HG03139 (cell line): ENCODE results near the gene DIPK1A.

Experiments
- ATAC-seq: cut with Tn5 transposase; IDR thresholded peaks from one replicate; pipeline ENCODE4 v1.9.1; 2021; ENCODE audit not compliant: unreplicated experiment

DIPK1A gene

GRCh38 chr1:92881391-92881790, 79.9 kb downstream of the DIPK1A start:
- no peak for ATAC-seq

DNA sequence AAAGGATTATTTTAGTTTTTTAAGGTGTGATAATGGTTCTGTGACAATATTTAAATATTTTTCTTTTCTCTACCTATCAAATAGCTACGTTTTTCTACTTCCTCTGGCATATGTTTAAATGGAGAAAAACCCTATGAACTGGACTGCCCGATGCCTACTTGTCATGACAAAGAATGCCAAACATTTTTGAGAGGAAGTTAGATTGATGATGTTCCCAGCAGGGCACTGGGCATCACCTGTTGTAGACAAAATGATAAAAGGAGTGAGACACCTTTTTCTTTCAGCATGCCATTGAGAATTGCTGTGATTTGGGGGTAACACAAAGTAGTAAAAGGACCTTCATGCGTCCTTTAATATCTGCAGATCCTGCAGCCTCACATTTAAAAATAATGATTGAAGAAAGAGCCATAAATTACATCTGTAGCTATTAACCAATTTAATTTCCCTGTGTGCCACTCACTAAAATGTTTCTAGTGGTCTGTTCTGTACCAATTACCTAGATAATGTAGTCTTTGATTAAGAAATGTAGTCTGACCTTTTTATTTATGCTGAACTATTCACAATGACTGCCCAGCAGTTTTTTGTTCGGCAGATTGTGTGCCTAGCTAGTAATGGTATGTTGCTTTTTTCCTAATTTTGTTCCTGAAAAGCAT, 81.8 kb downstream of the DIPK1A start:
- ATAC-seq: no peak

DNA sequence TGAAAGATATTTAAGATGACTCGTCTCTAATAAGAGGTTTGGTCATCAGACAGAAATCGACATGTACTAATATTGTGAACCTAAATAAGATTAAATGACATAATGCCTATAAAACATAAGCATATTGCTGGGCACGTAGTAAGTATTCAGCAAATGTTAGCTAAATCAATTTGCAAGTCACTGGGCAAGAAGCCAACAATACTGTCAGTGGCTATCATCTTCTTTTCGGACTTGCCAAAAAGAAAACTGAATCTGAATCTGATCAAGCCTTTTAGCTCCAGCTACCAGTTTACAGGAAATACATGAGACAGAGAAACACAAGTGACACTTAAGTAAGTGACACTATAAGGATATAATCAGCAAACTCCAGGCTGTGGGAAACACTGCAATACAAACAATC, 83.5 kb downstream of the DIPK1A start:
- ATAC-seq: no peak

- no peak for ATAC-seq
Measured at GRCh38 chr1:92877081-92877711, 84.1 kb downstream of the DIPK1A start.

GRCh38 chr1:92876351-92876750, 84.9 kb downstream of the DIPK1A start:
- ATAC-seq: no peak

GRCh38 chr1:92874987-92875386, 86.3 kb downstream of the DIPK1A start:
- no peak for ATAC-seq

- ATAC-seq: no peak
Measured at GRCh38 chr1:92872719-92873118, 88.5 kb downstream of the DIPK1A start.

GRCh38 chr1:92870591-92870990, 90.7 kb downstream of the DIPK1A start:
- ATAC-seq: no peak

DNA sequence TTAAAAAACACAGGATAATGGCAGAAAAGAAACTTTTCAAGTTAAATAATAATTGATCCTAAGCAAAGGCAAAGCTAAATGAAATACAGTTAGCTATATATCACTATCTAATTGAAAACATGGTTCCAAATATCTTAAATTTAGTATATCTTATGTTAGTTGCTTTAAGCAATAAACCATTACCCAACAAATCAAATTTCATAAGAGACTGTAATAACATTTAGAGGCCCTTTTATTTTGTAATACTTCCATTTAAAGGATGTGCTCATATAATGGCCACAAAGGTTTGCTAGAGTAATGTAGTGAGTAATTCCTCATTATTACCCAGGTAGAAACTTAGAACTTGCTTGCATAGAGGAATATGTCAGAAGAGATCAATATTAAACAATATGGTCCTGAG, 97.1 kb downstream of the DIPK1A start:
- no peak for ATAC-seq

- no peak for ATAC-seq
Measured at GRCh38 chr1:92862605-92863004, 98.7 kb downstream of the DIPK1A start.

DNA sequence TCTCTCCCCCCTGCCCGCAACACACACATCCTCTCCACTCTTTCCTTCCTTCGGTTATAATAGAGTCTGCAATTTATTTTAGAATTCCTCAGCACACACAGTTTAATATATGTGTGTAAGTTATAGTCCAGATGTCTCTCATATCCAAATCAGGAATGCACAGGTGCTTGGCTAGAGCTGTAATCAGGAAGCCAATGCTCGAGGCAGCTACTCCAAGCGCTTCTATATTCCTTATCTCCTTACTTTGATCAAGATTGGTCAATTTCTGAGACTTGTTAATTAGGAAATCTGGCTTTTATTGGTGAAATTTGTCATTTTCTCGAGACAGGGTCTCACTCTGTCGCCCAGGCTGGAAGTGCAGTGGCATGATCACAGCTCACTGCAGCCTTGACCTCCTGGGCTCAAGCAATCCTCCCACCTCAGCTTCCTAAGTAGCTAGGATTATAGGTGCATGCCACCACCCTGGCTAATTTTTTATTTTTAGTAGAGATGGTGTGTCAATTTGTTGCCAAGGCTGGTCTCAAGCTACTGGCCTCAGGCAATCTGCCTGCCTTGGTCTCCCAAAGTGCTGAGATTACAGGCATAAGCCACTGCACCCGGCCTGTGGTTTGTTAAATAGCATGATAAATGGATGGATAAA, 101.7 kb downstream of the DIPK1A start:
- ATAC-seq: no peak

DNA sequence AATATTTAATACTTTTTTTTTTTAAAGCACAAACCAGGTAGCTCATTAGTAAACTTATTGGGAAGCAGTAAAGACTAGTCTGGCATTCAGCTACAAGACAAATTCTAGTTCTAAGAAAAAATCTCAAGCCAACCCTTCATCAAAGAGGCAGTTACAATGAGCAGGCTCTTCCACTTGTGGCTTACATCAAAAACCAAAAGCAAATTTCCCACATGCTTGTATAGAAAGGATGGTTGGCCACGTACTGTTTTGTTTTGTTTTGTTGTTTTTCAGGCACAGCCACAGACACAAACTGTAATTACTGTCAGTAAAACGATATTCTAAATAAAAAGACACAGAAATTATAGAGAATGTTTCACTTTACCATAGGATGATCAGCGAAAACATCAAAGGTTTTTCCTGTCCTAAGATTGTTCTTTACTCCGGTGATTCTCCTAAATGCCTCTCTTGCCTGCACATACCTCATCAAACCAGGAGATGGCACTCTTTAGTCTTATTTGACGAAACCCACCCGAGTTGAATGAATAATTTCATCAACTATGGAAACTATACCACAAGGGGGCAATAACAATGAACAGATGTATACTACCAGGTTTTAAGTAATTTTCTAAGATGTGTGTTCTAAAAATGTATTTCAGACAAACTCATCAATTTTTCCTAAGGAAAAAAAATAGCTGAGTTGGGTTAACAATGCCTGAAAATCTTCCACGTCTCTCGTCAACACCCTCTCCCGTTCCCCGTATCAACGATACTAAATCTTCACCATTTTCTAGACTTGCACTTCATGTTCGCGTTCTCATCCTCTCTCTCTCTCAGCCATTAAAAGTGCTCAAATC, 102.5 kb downstream of the DIPK1A start:
- no peak for ATAC-seq

DNA sequence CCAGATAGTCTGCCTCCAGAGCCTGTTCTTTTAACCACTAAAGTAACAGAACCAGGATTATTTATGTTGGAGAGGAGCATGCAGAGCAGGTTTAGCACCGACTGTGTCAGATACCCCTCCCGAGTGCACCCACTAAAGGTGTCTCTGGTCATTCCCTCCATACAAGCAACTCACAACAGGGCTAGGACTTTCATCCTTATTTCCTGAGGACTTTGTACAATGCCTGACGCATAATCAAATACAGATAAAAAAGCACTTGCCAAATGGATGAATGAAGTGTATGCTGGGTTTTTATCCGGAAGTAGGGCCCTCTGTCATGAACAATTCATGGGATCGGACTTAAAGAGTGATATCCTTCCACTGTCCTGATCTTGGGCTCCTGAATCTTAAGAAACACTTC, 103.4 kb downstream of the DIPK1A start:
- ATAC-seq: no peak

DNA sequence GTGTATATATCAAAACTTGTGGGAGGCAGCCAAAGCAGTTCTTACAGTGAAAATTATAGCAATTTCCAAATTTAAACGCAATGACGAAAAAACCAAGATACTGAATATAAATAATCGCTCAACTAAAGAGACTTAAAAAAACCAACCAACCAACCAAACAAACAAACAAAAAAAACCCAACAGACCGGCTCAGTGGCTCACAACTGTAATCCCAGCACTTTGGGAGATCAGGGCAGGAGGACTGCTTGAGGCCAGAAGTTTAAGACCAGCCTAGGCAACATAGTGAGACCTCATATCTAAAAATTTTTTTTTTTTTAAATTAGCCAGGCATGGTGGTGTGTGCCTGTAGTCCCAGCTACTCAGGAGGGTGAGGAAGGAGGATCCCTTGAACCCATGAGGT, 106.0 kb downstream of the DIPK1A start:
- ATAC-seq: no peak

DNA sequence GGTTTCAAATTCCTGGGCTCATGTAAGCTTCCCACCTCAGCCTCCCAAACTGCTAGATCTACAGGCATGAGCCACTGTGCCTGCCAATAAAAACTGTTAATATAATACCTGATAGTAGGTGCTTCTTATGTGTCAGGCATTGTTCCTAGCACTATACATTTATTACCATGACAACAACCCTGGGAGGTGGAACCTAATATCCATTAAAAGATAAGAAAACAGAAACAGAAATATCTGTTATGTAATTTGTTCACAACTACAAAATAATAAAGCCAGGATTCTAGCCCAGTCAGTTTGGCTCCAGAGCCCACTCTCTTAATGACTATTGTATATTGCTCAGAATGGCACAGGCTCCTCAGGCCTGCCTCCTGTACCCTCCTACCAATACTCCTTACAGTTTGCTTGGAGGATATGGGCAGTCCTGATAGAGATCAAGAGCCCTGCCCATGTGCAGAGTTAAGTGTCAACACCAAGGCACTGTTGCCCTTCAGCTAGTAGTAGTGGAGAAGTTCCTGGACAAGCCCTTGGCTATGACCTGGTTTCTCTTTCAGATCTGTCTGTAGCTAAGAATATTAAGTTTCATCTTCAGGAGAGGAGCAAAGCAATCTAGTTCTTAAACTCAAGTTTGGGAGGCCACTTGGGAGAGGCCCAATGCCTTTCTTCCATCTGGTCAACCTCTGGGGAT, 107.0 kb downstream of the DIPK1A start:
- no peak for ATAC-seq

DNA sequence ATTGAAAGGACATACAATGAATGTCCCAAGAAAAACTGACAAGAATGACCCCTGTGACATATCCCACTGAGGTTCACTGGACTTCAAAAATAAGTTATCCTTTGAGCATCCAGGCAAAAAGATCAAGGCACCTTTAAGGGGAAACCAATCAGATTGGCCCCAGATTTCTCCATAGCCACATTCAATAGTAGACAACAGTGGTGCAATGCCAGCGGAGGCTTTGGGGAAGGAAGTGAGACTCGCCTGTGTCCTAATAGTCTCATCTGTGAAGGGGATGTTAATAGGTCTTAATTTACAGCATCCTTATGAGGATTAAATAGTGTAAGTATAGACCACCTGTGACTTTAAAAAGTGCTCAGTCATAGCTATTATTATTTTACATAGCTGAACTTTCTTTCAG, 108.0 kb downstream of the DIPK1A start:
- ATAC-seq: no peak

DNA sequence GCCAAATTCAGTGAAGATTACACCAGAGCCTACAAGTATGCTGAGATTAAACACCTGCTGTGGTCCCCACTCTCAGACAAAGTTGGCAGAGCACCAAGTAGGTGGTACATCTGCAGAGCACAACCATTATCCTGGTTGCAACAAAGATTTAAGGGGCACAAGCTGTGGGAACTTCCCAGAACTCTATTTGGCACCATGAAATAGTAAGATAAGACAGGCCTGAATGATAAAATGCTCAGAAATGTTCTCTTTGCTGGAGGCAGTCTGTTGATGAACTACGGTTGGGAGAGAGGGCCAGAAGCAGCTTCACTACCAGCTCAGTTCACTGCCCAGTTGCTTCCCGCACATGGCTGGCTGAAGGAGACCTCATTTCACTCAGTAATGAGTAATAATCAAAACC, 109.5 kb downstream of the DIPK1A start:
- no peak for ATAC-seq

GRCh38 chr1:92850019-92850418, 111.2 kb downstream of the DIPK1A start:
- ATAC-seq: no peak

DNA sequence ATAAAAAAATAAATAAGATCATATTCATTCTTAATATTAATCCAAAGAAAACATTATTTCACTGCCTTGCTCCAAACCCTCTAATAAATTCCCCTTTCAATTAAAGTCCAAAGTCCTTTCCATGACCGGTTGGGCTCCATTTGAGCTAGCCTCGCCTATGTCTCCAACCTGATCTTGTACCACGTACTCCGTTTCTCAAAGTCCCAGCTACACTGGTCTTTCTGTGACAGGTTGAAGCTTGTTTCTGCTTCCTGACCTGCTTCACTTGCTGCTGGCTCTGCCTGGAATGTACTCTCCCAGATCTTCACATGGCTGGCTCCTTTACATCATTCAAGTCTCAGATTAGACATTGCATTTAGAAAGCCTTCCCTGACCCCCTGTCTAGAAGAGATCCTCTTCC, 113.1 kb downstream of the DIPK1A start:
- ATAC-seq: no peak

DNA sequence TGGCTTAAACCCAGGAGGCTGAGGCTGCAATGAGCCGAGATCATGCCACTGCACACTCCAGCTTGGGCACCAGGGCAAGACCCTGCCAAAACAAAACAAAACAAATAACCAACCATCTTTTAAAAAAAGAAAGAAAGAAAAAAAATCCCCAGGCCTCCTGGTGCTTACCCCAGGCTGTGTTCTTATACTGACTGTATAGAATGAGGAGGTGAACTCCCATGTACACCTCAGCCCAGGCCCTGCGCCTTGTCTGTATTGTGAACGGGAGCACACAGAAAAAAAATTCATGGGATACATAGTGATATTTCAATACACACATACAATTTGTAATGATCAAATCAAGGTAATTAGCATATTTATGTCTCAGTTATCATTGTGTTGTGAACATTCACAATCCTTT, 115.4 kb downstream of the DIPK1A start:
- ATAC-seq: no peak

DNA sequence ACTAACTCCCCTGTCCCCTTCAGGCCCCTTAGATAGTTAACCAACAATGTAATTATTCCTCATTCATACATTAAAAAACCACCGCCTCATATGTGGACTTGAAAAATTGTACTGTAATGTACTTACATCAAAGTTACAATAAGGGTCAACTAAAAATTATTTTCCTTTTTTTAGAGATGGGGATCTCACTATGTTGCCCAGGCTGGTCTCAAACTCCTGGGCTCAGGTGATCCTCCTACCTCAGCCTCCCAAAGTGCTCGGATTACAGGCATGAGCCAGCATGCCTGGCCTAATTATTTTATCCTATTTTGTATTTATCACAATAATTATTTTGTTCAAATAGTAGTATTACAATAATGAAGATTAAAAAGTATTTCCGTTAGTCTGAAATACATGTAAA, 116.8 kb downstream of the DIPK1A start:
- no peak for ATAC-seq
